ENCODE measurements around the gene FKBP3. TPM values are rescaled to one million over a fixed set of nuclear protein-coding genes. Genes with fewer than 3 reads are reported as not detected.

Gene FKBP3
- total RNA-seq, 1 experiment from 2014 or later: 157 TPM

- H2AFZ ChIP-seq (ENCODE audit: low read length): no peak overlapping the region
- H3K9me3 Mint-ChIP-seq: no peaks in the 10 kb centered on the region
- no peak for TF ChIP-seq CTCF (conservative IDR thresholded peaks at IDR 0.05)
These were observed 67.6 kb downstream of the FKBP3 start for GRCh38 chr14:45066667-45067066.

More at GRCh38 chr14:45066667-45067066, 67.6 kb downstream of the FKBP3 start:
- no peak overlapping the region for H3K14ac ChIP-seq (ENCODE audit: insufficient read depth, low read length)
- peaks cover 2 to 9% (median 3%) of the 10 kb centered on the region in 3 experiments; a peak in 4 of 7 replicates for H3K36me3 Mint-ChIP-seq (ENCODE audit: insufficient read depth in 1 of 3, low read depth in 3 of 3)
- H3K4ac ChIP-seq (ENCODE audit: low read depth, low read length): no peak overlapping the region
- no peaks in the 10 kb centered on the region for H3K27me3 ChIP-seq (ENCODE audit: insufficient read depth, low read length)
- no peak overlapping the region for H2BK5ac ChIP-seq (ENCODE audit: insufficient read length, low read length)
- H3K9ac ChIP-seq (ENCODE audit: extremely low read depth, insufficient read length, low read length): no peak overlapping the region
- no peak overlapping the region for H2BK120ac ChIP-seq (ENCODE audit: low read depth, low read length, poor library complexity, severe bottlenecking)
- no peak overlapping the region for H4K91ac ChIP-seq (ENCODE audit: insufficient read length, low read depth, low read length)
- H4K8ac ChIP-seq (replicated peaks; ENCODE audit: insufficient read length, low read depth, low read length): no peak overlapping the region
- no peak for DNase-seq
- H3K23me2 ChIP-seq (ENCODE audit: insufficient read length, low read depth, low read length, poor library complexity, severe bottlenecking): no peaks in the 10 kb centered on the region
- no peak overlapping the region for H3K4me3 Mint-ChIP-seq
- no peaks in the 10 kb centered on the region for H3K79me2 ChIP-seq (ENCODE audit: insufficient read depth, low read length)
- no peak overlapping the region for H3K18ac ChIP-seq (ENCODE audit: insufficient read length, low read depth, low read length)
- no peak overlapping the region for H3K23ac ChIP-seq (ENCODE audit: insufficient read length, low read depth, low read length)
- H3K56ac ChIP-seq (ENCODE audit: insufficient read length, low read depth, low read length): no peak overlapping the region
- H3T11ph ChIP-seq (ENCODE audit: low read length): no peak overlapping the region
- H4K20me1 ChIP-seq (ENCODE audit: control insufficient read depth, insufficient read depth, insufficient read length): no peaks in the 10 kb centered on the region
- H3K9me3 ChIP-seq (ENCODE audit: control insufficient read depth, low read depth, low read length): no peaks in the 10 kb centered on the region
- no peak overlapping the region for H2BK20ac ChIP-seq (ENCODE audit: low read depth, low read length, poor library complexity, severe bottlenecking)
- H3K27ac ChIP-seq (ENCODE audit: insufficient read length, low read depth, low read length): no peak overlapping the region
- no peaks in the 10 kb centered on the region for H3K4me1 Mint-ChIP-seq
- H4K5ac ChIP-seq (ENCODE audit: insufficient read length, low read depth, low read length): no peak overlapping the region
- H3K4me2 ChIP-seq (ENCODE audit: insufficient read depth, insufficient read length, low read length): no peak overlapping the region
- H3K4me1 ChIP-seq (ENCODE audit: insufficient read depth, low read length): no peaks in the 10 kb centered on the region
- no peak overlapping the region for H2AK5ac ChIP-seq (ENCODE audit: insufficient read length, low read length)
- H2BK12ac ChIP-seq (ENCODE audit: insufficient read length, low read depth, low read length): no peak overlapping the region
- no peak overlapping the region for H3K27ac Mint-ChIP-seq
- no peaks in the 10 kb centered on the region for H3K79me1 ChIP-seq (ENCODE audit: insufficient read depth, low read depth, low read length, poor library complexity, severe bottlenecking)
- no peaks in the 10 kb centered on the region for H3K27me3 Mint-ChIP-seq (ENCODE audit: low read depth)
- WGBS (ENCODE audit: extremely low coverage, insufficient read length, low lambda C conversion rate): no CpG with 5 or more reads among the region's 3 CpGs
- no peak overlapping the region for H2BK15ac ChIP-seq (ENCODE audit: low read depth, low read length)

All from H9 (cell line).